Measurements from ENCODE around the gene IL27RA. TPM values are rescaled to one million over a fixed set of nuclear protein-coding genes. Genes with fewer than 3 reads are reported as not detected.

Gene IL27RA
- total and polyA plus RNA-seq, 2 donors (not counting 3 experiments of a cell fraction or from before 2014, with no cell fraction given): 1.6 to 4.5 TPM

- TF ChIP-seq POLR2AphosphoS5 (IDR thresholded peaks at IDR 0.05; ENCODE audit: insufficient read depth, low read depth, low read length) (no peak), MAX (IDR thresholded peaks at IDR 0.05; ENCODE audit: insufficient read depth, insufficient read length) (no peak), MYC (IDR thresholded peaks at IDR 0.05; ENCODE audit: low read depth, low read length) (no peak), GATA2 (IDR thresholded peaks at IDR 0.05; ENCODE audit: insufficient read depth, insufficient read length, low read depth, low read length) (no peak), JUN (IDR thresholded peaks at IDR 0.05; ENCODE audit: borderline replicate concordance, insufficient read depth, insufficient read length, low read depth) (no peak)
- TF ChIP-seq, protein P1, sequence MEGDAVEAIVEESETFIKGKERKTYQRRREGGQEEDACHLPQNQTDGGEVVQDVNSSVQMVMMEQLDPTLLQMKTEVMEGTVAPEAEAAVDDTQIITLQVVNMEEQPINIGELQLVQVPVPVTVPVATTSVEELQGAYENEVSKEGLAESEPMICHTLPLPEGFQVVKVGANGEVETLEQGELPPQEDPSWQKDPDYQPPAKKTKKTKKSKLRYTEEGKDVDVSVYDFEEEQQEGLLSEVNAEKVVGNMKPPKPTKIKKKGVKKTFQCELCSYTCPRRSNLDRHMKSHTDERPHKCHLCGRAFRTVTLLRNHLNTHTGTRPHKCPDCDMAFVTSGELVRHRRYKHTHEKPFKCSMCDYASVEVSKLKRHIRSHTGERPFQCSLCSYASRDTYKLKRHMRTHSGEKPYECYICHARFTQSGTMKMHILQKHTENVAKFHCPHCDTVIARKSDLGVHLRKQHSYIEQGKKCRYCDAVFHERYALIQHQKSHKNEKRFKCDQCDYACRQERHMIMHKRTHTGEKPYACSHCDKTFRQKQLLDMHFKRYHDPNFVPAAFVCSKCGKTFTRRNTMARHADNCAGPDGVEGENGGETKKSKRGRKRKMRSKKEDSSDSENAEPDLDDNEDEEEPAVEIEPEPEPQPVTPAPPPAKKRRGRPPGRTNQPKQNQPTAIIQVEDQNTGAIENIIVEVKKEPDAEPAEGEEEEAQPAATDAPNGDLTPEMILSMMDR (IDR thresholded peaks at IDR 0.05; ENCODE audit: extremely low read depth in 1 of 2, insufficient read depth in 1 of 2, low read depth in 1 of 2, low read length in 2 of 2): no peak
- Histone ChIP-seq H3K9ac (replicated peaks; ENCODE audit: extremely low read depth, insufficient read depth, low read length) (peak overlapping the region; percentile 73), H2AFZ (ENCODE audit: low read depth, low read length) (peak overlapping the region; percentile 71), H3K4me1 (ENCODE audit: control insufficient read depth, extremely low read depth, insufficient read depth, low read length) (peaks cover 12% of the 10 kb centered on the region), H3K79me2 (ENCODE audit: control insufficient read depth, insufficient read depth, low read length) (no peaks in the 10 kb centered on the region), H3K36me3 (ENCODE audit: control insufficient read depth in 2 of 2, extremely low read depth in 1 of 2, insufficient read depth in 2 of 2, low read length in 2 of 2) (no peaks in the 10 kb centered on the region), H3K27ac (ENCODE audit: insufficient read depth, low read depth, low read length) (peak overlapping the region; percentile 60), H3K27me3 (ENCODE audit: control insufficient read depth in 2 of 2, insufficient read depth in 2 of 2, low read length in 2 of 2) (no peaks in the 10 kb centered on the region), H3K4me2 (ENCODE audit: insufficient read depth, low read length) (peak overlapping the region; percentile 58), H4K20me1 (replicated peaks; ENCODE audit: control insufficient read depth, extremely low read depth, insufficient read depth, low read length) (no peaks in the 10 kb centered on the region), H3K4me3 (replicated peaks in 1 of 3; ENCODE audit: insufficient read depth in 1 of 3, low read depth in 1 of 3, low read length in 3 of 3) (peak overlapping the region; percentile 26 to 77 (median 69)), H3K9me1 (replicated peaks; ENCODE audit: control insufficient read depth, extremely low read depth, insufficient read depth, low read length) (no peaks in the 10 kb centered on the region), H3K9me3 (replicated peaks; ENCODE audit: control insufficient read depth, insufficient read depth, low read length) (no peaks in the 10 kb centered on the region)
- intact Hi-C loops (cut with micrococcal nuclease) (loop anchor here (1.0 to 2.0 kb wide), 5 partner anchors 35 to 176 kb away; partner anchors contain the start of genes ASF1B, BRME1, CC2D1A and PRKACA), dilution Hi-C loops (cut with MboI; ENCODE audit: extremely low pct_ligation_motif_present, low sequenced_read_pairs) (no loop called here)
- DNase-seq (ENCODE audit: low read depth, low spot score) (no peak), FAIRE-seq (peak; percentile 49)
- POLR2A ChIA-PET: interaction anchor here (0.6 to 1.3 kb wide), 2 partner anchors 8 to 34 kb away, joined by 3 to 4 read pairs; no protein-coding TSS in a partner anchor
- BruUV-seq (replicated peaks): TSS peak; percentile 72
- CTCF ChIA-PET: interaction anchor here (1.2 to 5.6 kb wide), 8 partner anchors 8 to 75 kb away, joined by 4 to 21 read pairs (median 4); partner anchors contain the start of genes ASF1B and MISP3
These were observed 50.5 kb downstream of the IL27RA start for GRCh38 chr19:14081797-14082674.

All from endothelial cell of umbilical vein (primary cell).